OCI-LY1 (cell line): ENCODE data around the gene PRXL2A.

ENCODE experiments used
- H2AFZ ChIP-seq: fragments of 200-600 bp; sonication (generic), shearing (Covaris generic); 2 replicates; pipeline ENCODE4 v1.6.0; 2014; ENCODE audit warnings: antibody characterized with exemption, mild to moderate bottlenecking, low read length
- H3F3A ChIP-seq: fragments of 200-600 bp; sonication (generic), shearing (Covaris generic); 2 replicates; pipeline ENCODE4 v1.6.0; 2014; ENCODE audit warnings: mild to moderate bottlenecking, antibody characterized with exemption, low read length, moderate library complexity; ENCODE audit not compliant: insufficient read depth
- H3K27ac ChIP-seq: fragments of 200-600 bp; sonication (generic); 2 replicates; pipeline ENCODE4 v1.5.1; 2014; ENCODE audit warnings: low read length, mixed run types, mild to moderate bottlenecking, low read depth; ENCODE audit not compliant: poor library complexity, severe bottlenecking
- H3K27me3 ChIP-seq: fragments of 200-600 bp; sonication (generic); 2 replicates; pipeline ENCODE4 v1.6.0; 2014; ENCODE audit warnings: antibody characterized with exemption, mild to moderate bottlenecking, low read length, moderate library complexity; ENCODE audit not compliant: insufficient read depth
- H3K36me3 ChIP-seq: fragments of 200-600 bp; sonication (generic); 2 replicates; pipeline ENCODE4 v1.6.1; 2014; ENCODE audit warnings: mild to moderate bottlenecking, antibody characterized with exemption, low read length, moderate library complexity, mixed read lengths; ENCODE audit not compliant: insufficient read depth
- H3K4me1 ChIP-seq: fragments of 200-600 bp; sonication (generic); 2 replicates; pipeline ENCODE4 v1.5.1; 2014; ENCODE audit warnings: mild to moderate bottlenecking, low read length, moderate library complexity; ENCODE audit not compliant: insufficient read depth, severe bottlenecking
- H3K4me2 ChIP-seq: fragments of 200-600 bp; sonication (generic), shearing (Covaris generic); 2 replicates; pipeline ENCODE4 v1.6.1; 2014; ENCODE audit warnings: low read length
- H3K4me3 ChIP-seq: fragments of 200-600 bp; sonication (generic); 2 replicates; pipeline ENCODE4 v1.5.1; 2014; ENCODE audit warnings: low read length, low read depth, mild to moderate bottlenecking, mixed read lengths; ENCODE audit not compliant: poor library complexity, severe bottlenecking
- H3K79me2 ChIP-seq: fragments of 200-600 bp; shearing (Covaris generic); 2 replicates; pipeline ENCODE4 v1.6.1; 2016; ENCODE audit warnings: mixed run types, low read length, mixed read lengths; ENCODE audit not compliant: insufficient read depth
- H3K9ac ChIP-seq: fragments of 200-600 bp; sonication (generic), shearing (Covaris generic); 2 replicates; pipeline ENCODE4 v1.6.1; 2014; ENCODE audit warnings: mild to moderate bottlenecking, low read length, mixed read lengths
- H3K9me2 ChIP-seq: fragments of 200-600 bp; sonication (generic), shearing (Covaris generic); 2 replicates; pipeline ENCODE4 v1.6.1; 2014; ENCODE audit warnings: low read depth, mild to moderate bottlenecking, low read length, mixed read lengths
- H3K9me3 ChIP-seq: fragments of 200-600 bp; shearing (Covaris generic); 2 replicates; pipeline ENCODE4 v1.6.1; 2014; ENCODE audit warnings: low read length, mixed read lengths
- H4K20me1 ChIP-seq: fragments of 200-600 bp; sonication (generic), shearing (Covaris generic); 2 replicates; pipeline ENCODE4 v1.6.0; 2016; ENCODE audit warnings: mild to moderate bottlenecking, low read length; ENCODE audit not compliant: insufficient read depth
- CTCF ChIP-seq: fragments of 200-600 bp; sonication (generic), shearing (Covaris generic); IDR thresholded peaks from 2 replicates; pipeline ENCODE4 v1.5.1; 2017; ENCODE audit warnings: mild to moderate bottlenecking, antibody characterized with exemption, low read length, moderate library complexity, mixed read lengths
- EZH2 ChIP-seq: fragments of 200-600 bp; sonication (generic), shearing (Covaris generic); IDR thresholded peaks from 2 replicates; pipeline ENCODE4 v1.8.0; 2017; ENCODE audit warnings: borderline replicate concordance, mixed run types, mild to moderate bottlenecking, antibody characterized with exemption, low read length, moderate library complexity, mixed read lengths

The PRXL2A gene

GRCh38 chr10:80459047-80459865 lies 50.9 kb downstream of the PRXL2A start:
- H3K36me3 ChIP-seq, result no peaks in the 10 kb centered on the region
- H3K4me3 ChIP-seq, result peak overlapping the region; percentile 30
- H4K20me1 ChIP-seq, result no peaks in the 10 kb centered on the region
- H3K4me1 ChIP-seq, result peaks cover 86% of the 10 kb centered on the region
- no peaks in the 10 kb centered on the region for H3K9me3 ChIP-seq
- peak overlapping the region; percentile 59 for H3K4me2 ChIP-seq
- no peaks in the 10 kb centered on the region for H3K9me2 ChIP-seq
- H3K27ac ChIP-seq, result peak overlapping the region; percentile 97
- no peaks in the 10 kb centered on the region for H3K27me3 ChIP-seq
- H3K9ac ChIP-seq, result peak overlapping the region; percentile 58
- H3F3A ChIP-seq, result peaks cover 5% of the 10 kb centered on the region; the same call in 1 of the 2 replicates
- H2AFZ ChIP-seq, result no peak overlapping the region
- peaks cover 67% of the 10 kb centered on the region for H3K79me2 ChIP-seq
- TF ChIP-seq CTCF, result no peak; the same call in 1 of the 2 replicates
- no peak for TF ChIP-seq EZH2

GRCh38 chr10:80460399-80461207 lies 52.3 kb downstream of the PRXL2A start:
- Histone ChIP-seq H3K9me2 (no peaks in the 10 kb centered on the region), H3K27me3 (no peaks in the 10 kb centered on the region), H3K9me3 (no peaks in the 10 kb centered on the region), H4K20me1 (no peaks in the 10 kb centered on the region), H3K4me3 (no peak overlapping the region), H3K36me3 (no peaks in the 10 kb centered on the region), H2AFZ (no peak overlapping the region), H3K4me1 (peaks cover 95% of the 10 kb centered on the region), H3K9ac (peak overlapping the region; percentile 58; the same call in 1 of the 2 replicates), H3K27ac (peak overlapping the region; percentile 97), H3K79me2 (peaks cover 67% of the 10 kb centered on the region), H3F3A (peaks cover 8% of the 10 kb centered on the region; the same call in 1 of the 2 replicates), H3K4me2 (peak overlapping the region; percentile 59)
- TF ChIP-seq CTCF (no peak), EZH2 (no peak)

GRCh38 chr10:80461208-80462183 lies 53.1 kb downstream of the PRXL2A start:
- H3K9me3 ChIP-seq, result no peaks in the 10 kb centered on the region
- no peak for TF ChIP-seq CTCF
- TF ChIP-seq EZH2, result no peak
- peaks cover 8% of the 10 kb centered on the region; the same call in 1 of the 2 replicates for H3F3A ChIP-seq
- peaks cover 61% of the 10 kb centered on the region for H3K79me2 ChIP-seq
- no peaks in the 10 kb centered on the region for H4K20me1 ChIP-seq
- no peaks in the 10 kb centered on the region for H3K36me3 ChIP-seq
- no peak overlapping the region for H3K4me3 ChIP-seq
- no peaks in the 10 kb centered on the region for H3K9me2 ChIP-seq
- H3K27ac ChIP-seq, result peak overlapping the region; percentile 97
- peak overlapping the region; percentile 59 for H3K4me2 ChIP-seq
- H3K4me1 ChIP-seq, result peaks cover 95% of the 10 kb centered on the region
- no peaks in the 10 kb centered on the region for H3K27me3 ChIP-seq
- H3K9ac ChIP-seq, result peak overlapping the region; percentile 37; the same call in 1 of the 2 replicates
- H2AFZ ChIP-seq, result no peak overlapping the region
